Activated naive CD8-positive, alpha-beta T cell treated with anti-CD3 and anti-CD28 coated beads, Interleukin-2, amount 10 ng/mL, durations not matched to agents 7 days and 5 days (primary cell): ENCODE measurements around the gene CDKL5. TPM values are rescaled to one million over a fixed set of nuclear protein-coding genes. Genes with fewer than 3 reads are reported as not detected.

Experiments used
- ATAC-seq: fragments of 150-1000 bp; cut with Tn5 transposase; one replicate; pipeline ENCODE4 v1.10.0; 2021; ENCODE audit warnings: low read depth, moderate library complexity
- POLR2A ChIA-PET: fragments of 350-600 bp; sonication (Branson Sonifier 250); formaldehyde crosslinking; loops from one replicate; lab custom pipeline; 2021; ENCODE audit warnings: antibody characterized with exemption; lab: Charles Lee
- DNase-seq: peaks from one replicate; pipeline ENCODE4 v3.0.0; 2021
- H3K27ac Mint-ChIP-seq: one replicate; pipeline ENCODE4 v1.8.0; 2022; ENCODE audit warnings: mild to moderate bottlenecking, mixed read lengths
- H3K27me3 Mint-ChIP-seq: one replicate; pipeline ENCODE4 v1.8.0; 2022; ENCODE audit warnings: mild to moderate bottlenecking, moderate library complexity, mixed read lengths
- H3K36me3 Mint-ChIP-seq: one replicate; pipeline ENCODE4 v1.8.0; 2021; ENCODE audit warnings: mild to moderate bottlenecking, mixed read lengths
- H3K4me1 Mint-ChIP-seq: one replicate; pipeline ENCODE4 v1.8.0; 2021; ENCODE audit warnings: mixed read lengths
- H3K4me3 Mint-ChIP-seq: one replicate; pipeline ENCODE4 v1.8.0; 2022; ENCODE audit warnings: mild to moderate bottlenecking, moderate library complexity, mixed read lengths
- H3K9me3 Mint-ChIP-seq: one replicate; pipeline ENCODE4 v1.8.0; 2021; ENCODE audit warnings: mixed read lengths
- total RNA-seq, 2 experiments: library from RNA; stranded (reverse); gene quantifications; one replicate each; pipeline ENCODE4 v1.2.3, GENCODE V29; 2021

Gene CDKL5
- total RNA-seq, 2 experiments from 2014 or later, result 2.2 TPM

DNA sequence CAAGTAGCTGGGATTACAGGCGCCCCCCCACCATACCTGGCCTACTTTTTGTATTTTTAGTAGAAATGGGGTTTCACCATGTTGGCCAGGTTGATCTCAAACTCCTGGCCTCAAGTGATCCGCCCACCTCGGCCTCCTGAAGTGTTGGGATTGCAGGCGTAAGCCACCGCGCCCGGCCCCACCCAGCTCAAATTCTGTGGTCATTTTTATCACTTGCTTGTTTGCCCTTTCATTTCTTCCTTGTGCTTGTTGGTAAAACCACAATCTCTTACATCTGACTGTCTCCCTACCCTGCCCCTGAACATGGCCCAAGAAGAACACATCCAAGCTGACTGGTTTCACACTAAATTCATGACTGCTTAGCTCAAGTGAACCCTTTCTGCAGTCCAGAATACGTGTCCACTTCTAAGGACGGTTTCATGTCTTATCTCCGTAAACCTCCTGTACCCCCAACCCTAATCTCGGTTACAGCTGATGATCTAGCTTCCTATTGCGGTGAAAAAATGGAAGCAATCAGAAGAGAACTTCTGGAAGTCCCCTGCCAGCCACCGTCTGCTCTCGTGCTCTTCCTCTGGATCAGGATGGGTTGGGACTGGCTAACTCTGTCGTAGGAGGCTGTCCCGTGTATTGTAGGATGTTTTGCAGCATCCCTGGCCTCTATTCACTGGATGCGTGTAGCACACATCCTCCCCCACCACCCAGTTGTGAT, 251.9 kb downstream of the CDKL5 start:
- no peak overlapping the region for H3K27ac Mint-ChIP-seq
- POLR2A ChIA-PET, result no interaction called here
- no peaks in the 10 kb centered on the region for H3K36me3 Mint-ChIP-seq
- H3K4me1 Mint-ChIP-seq, result peaks cover 2% of the 10 kb centered on the region
- H3K27me3 Mint-ChIP-seq, result peaks cover 2% of the 10 kb centered on the region
- DNase-seq, result no peak
- no peak for ATAC-seq
- no peak overlapping the region for H3K4me3 Mint-ChIP-seq
- no peaks in the 10 kb centered on the region for H3K9me3 Mint-ChIP-seq

DNA sequence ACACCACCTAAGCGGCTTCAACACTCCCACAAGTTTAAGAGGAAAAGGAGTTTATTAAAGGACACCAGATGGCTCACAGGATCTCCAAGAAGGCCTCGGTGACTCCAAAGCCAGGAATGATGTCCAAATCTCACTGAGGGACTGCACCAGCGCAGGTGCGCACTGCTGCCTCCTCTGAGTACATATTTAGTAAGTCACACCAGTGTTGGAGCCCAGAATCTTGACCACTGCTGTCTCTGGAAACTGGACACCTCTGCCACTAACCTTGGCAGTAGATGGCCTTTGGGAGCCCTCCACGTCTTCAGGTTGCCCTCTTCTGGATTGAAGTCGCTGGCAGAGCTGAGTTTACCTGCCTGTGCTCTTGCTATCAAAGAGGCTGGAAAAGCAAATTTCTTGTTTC, 256.6 kb downstream of the CDKL5 start:
- Mint-ChIP-seq H3K4me1 (no peaks in the 10 kb centered on the region), H3K9me3 (no peaks in the 10 kb centered on the region), H3K27me3 (no peaks in the 10 kb centered on the region), H3K4me3 (no peak overlapping the region), H3K36me3 (no peaks in the 10 kb centered on the region), H3K27ac (no peak overlapping the region)
- POLR2A ChIA-PET, result no interaction called here
- ATAC-seq (no peak), DNase-seq (no peak)

DNA sequence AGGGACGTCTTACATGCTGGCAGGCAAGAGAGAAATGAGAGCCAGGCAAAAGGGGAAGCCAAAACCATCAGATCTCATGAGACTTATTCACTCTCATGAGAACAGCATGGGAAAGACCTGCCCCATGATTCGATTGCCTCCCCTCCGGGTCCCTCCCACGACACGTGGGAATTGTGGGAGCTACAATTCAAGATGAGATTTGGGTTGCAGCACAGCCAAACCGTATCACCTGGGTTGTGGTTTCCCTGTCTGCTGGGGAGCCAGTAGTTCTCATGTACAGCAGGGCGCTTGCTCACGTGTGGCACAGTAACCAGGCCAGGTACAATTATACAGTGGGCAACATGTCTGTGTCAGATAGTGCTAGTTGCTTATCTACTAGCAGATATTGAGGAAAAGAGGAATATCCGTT, 257.6 kb downstream of the CDKL5 start:
- no peak for DNase-seq
- Mint-ChIP-seq H3K36me3 (no peaks in the 10 kb centered on the region), H3K9me3 (no peaks in the 10 kb centered on the region), H3K4me3 (no peak overlapping the region), H3K4me1 (no peaks in the 10 kb centered on the region), H3K27ac (no peak overlapping the region), H3K27me3 (no peaks in the 10 kb centered on the region)
- no peak for ATAC-seq
- POLR2A ChIA-PET, result no interaction called here

DNA sequence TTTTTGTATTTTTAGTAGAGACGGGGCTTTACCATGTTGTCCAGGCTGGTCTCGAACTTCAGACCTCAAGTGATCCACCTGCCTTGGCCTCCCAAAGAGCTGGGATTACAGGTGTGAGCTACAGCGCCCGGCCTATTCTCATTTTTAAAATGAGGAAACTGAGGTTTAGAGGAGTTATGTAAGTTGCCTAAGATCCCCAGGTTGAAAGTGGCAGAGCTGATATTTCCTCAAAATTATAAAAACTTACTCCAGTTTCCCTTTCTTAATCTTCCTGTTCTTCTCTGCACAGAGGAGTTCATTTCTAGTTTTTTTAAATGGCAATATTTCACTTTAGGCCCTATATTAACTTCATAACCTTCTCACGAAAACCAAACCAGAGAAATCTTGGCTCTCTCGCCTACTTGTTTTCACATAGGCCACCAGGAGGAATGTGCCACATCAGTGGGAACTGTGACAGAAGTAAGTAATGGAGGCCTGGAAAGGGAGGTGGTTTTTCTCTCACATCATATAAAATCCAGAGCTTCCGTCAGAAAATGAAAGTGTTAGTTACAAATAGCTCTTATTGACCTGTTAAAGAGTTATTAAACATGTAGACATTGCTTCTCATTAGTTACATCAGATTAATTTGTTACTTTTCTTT, 262.6 kb downstream of the CDKL5 start:
- Mint-ChIP-seq H3K4me1 (no peaks in the 10 kb centered on the region), H3K27ac (no peak overlapping the region), H3K27me3 (no peaks in the 10 kb centered on the region), H3K9me3 (no peaks in the 10 kb centered on the region), H3K4me3 (no peak overlapping the region), H3K36me3 (no peaks in the 10 kb centered on the region)
- POLR2A ChIA-PET, result no interaction called here
- no peak for DNase-seq
- no peak for ATAC-seq

DNA sequence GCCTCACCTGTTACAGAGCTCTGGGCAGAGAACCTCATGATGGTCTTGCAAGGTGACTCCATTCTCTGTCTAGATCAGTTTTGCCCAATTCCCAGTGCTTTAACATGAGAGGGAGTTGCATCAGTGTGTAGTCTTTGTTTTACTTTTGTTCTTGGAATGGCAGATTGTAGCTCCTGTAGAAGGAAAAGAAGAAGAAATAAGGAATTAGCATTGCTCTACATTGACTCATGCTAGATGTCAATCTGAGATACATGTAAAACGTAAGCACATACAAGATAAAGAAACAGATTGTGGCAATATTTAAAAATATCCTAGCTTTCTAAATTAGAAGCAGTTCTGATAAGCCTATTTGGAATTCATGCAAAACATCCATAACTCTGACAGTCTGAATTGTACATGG, 266.0 kb downstream of the CDKL5 start:
- Mint-ChIP-seq H3K36me3 (no peaks in the 10 kb centered on the region), H3K4me1 (no peaks in the 10 kb centered on the region), H3K4me3 (no peak overlapping the region), H3K27me3 (no peaks in the 10 kb centered on the region), H3K27ac (no peak overlapping the region), H3K9me3 (no peaks in the 10 kb centered on the region)
- DNase-seq (no peak), ATAC-seq (no peak)
- POLR2A ChIA-PET, result no interaction called here

DNA sequence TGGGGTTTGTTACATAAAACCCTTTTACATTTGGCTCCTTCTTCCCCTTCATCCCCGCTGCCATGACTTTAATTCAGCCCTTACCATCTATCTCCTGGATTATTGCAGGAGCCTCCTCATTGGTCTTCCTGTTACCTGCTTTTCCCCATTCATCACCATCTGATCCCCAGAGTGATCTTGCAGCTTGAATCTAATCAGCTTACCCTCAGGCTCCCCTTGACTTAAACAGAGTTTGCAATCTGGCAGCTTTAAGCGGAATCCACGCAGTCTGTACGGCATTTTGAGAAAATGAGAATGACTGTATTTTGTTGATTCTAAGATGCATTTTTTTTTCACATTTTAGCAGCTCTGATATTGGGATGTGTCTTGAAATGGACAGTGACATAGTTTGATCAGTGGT, 267.1 kb downstream of the CDKL5 start:
- H3K9me3 Mint-ChIP-seq, result no peaks in the 10 kb centered on the region

DNA sequence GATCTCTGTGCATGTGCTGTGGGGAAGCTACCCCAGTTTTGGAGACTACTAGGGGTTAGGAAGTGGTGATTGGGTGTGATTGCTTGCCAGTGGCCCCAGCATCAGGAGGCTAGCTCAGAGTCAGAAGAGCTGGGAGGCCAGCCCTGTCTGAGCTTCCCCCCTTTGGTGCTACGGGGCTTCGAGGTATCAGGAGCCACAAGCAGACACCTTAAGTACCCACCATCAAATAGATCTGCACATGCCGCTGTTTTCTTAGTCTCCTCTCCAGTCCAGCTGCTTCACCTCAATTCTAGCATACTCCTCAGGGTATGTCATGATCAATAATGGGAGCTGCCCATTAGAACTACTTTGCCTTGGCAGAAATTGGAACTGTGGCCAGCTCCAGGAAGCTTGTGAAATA, 271.2 kb downstream of the CDKL5 start:
- ATAC-seq (no peak), DNase-seq (no peak)
- Mint-ChIP-seq H3K4me1 (no peaks in the 10 kb centered on the region), H3K27me3 (no peaks in the 10 kb centered on the region), H3K9me3 (no peaks in the 10 kb centered on the region), H3K4me3 (no peak overlapping the region), H3K27ac (no peak overlapping the region), H3K36me3 (no peaks in the 10 kb centered on the region)
- POLR2A ChIA-PET, result no interaction called here

More for the DNA sequence above, 267.1 kb downstream of the CDKL5 start:
- Mint-ChIP-seq H3K27ac (no peak overlapping the region), H3K36me3 (no peaks in the 10 kb centered on the region), H3K4me1 (no peaks in the 10 kb centered on the region), H3K27me3 (no peaks in the 10 kb centered on the region), H3K4me3 (no peak overlapping the region)
- DNase-seq (no peak), ATAC-seq (no peak)
- POLR2A ChIA-PET, result no interaction called here

DNA sequence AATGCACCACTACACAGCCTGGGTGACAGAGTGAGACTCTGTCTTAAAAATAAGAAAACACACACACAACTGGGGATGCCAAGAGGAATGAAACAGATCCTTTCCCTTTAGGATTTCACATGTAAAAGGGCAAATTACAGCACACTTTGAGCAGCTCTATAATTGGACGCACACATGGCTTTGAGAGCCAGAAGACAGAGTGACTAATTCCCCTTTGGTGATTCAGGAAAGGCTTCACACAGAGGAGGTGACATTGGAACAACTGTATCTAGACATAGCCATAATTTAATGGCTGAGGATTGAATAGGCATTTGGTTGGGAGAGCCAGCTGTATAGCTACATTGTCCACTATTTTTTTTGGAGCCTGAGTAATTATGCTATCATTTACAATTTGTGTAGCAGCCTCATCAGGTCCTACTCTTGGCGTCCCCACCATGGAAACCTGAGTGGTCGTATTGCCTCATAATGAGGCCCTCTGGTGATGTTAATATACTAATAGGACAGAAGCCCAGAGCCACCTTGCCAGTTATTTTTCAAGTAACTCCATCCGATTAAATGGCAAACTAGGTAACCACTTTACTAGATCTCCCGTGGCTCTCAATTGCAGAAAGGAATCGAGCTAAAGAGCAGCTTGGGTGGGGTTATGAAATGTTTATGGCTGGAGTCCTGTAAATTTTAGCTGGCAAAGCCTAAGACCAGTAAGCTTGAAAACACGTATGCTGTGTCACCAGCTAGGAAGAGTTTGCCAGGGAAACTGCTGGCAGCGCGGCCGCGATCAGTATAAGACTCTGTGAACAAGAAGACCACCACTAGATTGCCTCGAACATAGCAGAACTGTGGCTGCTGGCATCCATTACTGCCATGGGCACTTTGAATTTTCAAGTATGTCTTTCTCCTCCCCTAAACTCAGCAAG, 273.6 kb downstream of the CDKL5 start:
- Mint-ChIP-seq H3K4me3 (no peak overlapping the region), H3K4me1 (no peaks in the 10 kb centered on the region), H3K9me3 (no peaks in the 10 kb centered on the region), H3K27me3 (no peaks in the 10 kb centered on the region), H3K27ac (no peak overlapping the region), H3K36me3 (no peaks in the 10 kb centered on the region)
- DNase-seq (no peak), ATAC-seq (no peak)
- POLR2A ChIA-PET, result no interaction called here

DNA sequence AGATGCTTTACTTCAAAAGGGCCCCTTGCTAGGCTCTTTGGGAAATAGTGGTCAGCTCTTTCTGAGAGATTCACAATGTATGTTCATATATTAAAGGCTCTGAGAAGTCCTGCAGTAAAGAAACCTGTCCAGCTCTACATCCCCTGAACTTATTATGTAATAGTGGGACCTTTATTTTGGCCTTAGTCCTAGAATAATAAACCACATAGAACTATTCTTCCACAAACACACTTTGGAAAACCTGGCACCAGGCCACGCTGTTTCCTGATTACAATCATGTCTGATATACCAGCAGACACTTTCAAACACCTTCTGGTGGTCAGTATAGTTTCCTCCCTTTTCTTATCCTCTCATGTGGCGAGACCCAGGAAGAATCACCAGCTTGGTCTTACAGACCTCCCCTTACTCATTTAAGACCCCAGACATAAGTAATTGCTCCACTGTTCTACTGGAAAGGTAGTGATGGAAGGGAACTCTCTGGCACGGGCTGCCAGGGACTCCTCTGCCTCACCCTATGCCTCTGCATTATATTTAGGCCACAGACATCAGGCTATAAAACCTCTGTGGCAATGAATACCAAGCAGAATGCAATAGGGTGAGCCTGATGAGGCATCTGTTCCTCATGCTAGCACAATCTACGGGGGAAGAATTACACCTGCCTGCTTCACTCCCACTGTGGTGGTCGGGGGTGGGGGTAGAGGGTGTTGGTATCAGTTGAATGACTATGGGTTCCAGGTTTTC, 276.4 kb downstream of the CDKL5 start:
- no peak overlapping the region for H3K27ac Mint-ChIP-seq
- H3K4me1 Mint-ChIP-seq, result no peaks in the 10 kb centered on the region
- H3K27me3 Mint-ChIP-seq, result no peaks in the 10 kb centered on the region
- no peak overlapping the region for H3K4me3 Mint-ChIP-seq
- no peak for ATAC-seq
- POLR2A ChIA-PET, result no interaction called here
- no peaks in the 10 kb centered on the region for H3K36me3 Mint-ChIP-seq
- no peaks in the 10 kb centered on the region for H3K9me3 Mint-ChIP-seq
- no peak for DNase-seq

DNA sequence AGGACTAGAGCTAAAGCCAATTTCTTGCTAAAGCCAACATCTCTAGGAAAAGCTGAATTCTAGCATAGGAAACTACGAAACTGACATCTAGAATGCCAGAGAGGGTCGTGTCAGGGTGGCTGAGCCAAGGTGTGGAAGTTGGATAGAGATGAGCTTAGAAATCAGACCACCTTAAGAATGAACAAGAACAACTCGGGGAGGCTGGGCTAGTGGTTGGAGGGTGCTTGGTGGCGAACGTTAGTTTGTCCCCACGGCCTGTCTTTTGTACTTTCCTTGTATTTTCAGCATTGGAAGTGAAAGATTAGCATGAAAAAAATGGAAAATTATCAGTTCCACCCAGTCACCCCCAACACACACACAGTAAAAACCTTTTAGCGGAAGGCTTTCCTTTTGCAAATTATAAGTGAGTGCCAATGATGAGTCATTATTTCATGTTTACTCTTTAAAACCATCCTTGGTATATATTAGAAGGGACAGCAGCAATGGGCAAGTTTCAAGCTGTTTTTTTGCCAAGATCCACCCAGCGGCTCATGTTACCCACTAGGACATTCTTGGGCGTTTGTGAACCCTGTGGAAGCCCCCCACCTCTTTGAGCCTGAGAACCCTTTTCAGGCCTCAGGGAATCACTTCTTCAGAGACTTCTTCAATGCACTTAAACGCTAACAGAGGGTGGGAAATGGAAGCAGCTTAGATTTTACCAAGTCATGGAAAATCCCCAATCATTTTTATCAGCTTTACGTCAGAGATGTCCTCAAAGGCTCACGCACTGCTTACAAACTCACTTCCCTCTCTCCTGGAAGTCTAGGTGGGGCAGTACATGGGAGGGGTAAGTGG, 277.2 kb downstream of the CDKL5 start:
- no peaks in the 10 kb centered on the region for H3K27me3 Mint-ChIP-seq
- POLR2A ChIA-PET, result no interaction called here
- no peaks in the 10 kb centered on the region for H3K36me3 Mint-ChIP-seq
- H3K4me3 Mint-ChIP-seq, result no peak overlapping the region
- DNase-seq (no peak), ATAC-seq (no peak)
- no peaks in the 10 kb centered on the region for H3K9me3 Mint-ChIP-seq
- H3K4me1 Mint-ChIP-seq, result no peaks in the 10 kb centered on the region
- H3K27ac Mint-ChIP-seq, result no peak overlapping the region
